Medulla oblongata (tissue), 1 donor: ENCODE measurements around the gene LCN10.

Source experiments
- DNase-seq: peaks from one replicate; pipeline ENCODE4 v3.0.0-alpha.2; 2015; ENCODE audit errors: extremely low spot score

The LCN10 gene

GRCh38 chr9:136754626-136755301 lies 12.0 kb upstream of the LCN10 start:
- no peak for DNase-seq

- no peak for DNase-seq
Measured at GRCh38 chr9:136754059-136754572, 11.4 kb upstream of the LCN10 start.

- no peak for DNase-seq
Measured at GRCh38 chr9:136753371-136754058, 10.8 kb upstream of the LCN10 start.

- DNase-seq: no peak
Measured at GRCh38 chr9:136751814-136752213, 9.1 kb upstream of the LCN10 start.

- no peak for DNase-seq
Measured at GRCh38 chr9:136751244-136751643, 8.5 kb upstream of the LCN10 start.

GRCh38 chr9:136750526-136750925 lies 7.8 kb upstream of the LCN10 start:
- DNase-seq: no peak

GRCh38 chr9:136748666-136749611 lies 6.2 kb upstream of the LCN10 start:
- DNase-seq: no peak

GRCh38 chr9:136748201-136748600 lies 5.5 kb upstream of the LCN10 start, which contains the start of gene LCN6:
Gene LCN6 (minus strand): TSS chr9:136748525. CDS start chr9:136748483, 42 bp downstream.
- no peak for DNase-seq

- DNase-seq: no peak
Measured at GRCh38 chr9:136747161-136748060, 4.7 kb upstream of the LCN10 start.

- no peak for DNase-seq
Measured at GRCh38 chr9:136746621-136747020, 3.9 kb upstream of the LCN10 start.

- DNase-seq: no peak
Measured at GRCh38 chr9:136746155-136746490, 3.4 kb upstream of the LCN10 start.

GRCh38 chr9:136745389-136746154 lies 2.8 kb upstream of the LCN10 start:
- DNase-seq: no peak

GRCh38 chr9:136744773-136745172 lies 2.0 kb upstream of the LCN10 start:
- DNase-seq: no peak

GRCh38 chr9:136743639-136744211 lies 985 bp upstream of the LCN10 start:
- no peak for DNase-seq

- DNase-seq: no peak
Measured at GRCh38 chr9:136741883-136742571, 713 bp downstream of the LCN10 start.

GRCh38 chr9:136740971-136741882 lies 1.5 kb downstream of the LCN10 start:
- DNase-seq: no peak

- DNase-seq: no peak
Measured at GRCh38 chr9:136740491-136740890, 2.2 kb downstream of the LCN10 start.

- DNase-seq: no peak
Measured at GRCh38 chr9:136740069-136740468, 2.7 kb downstream of the LCN10 start.
